Measurements from ENCODE around the gene HHIP. TPM values are rescaled to one million over a fixed set of nuclear protein-coding genes. Genes with fewer than 3 reads are reported as not detected.

Gene HHIP
- total RNA-seq, 2 donors from 2014 or later = 0.82 to 7.2 TPM

DNA sequence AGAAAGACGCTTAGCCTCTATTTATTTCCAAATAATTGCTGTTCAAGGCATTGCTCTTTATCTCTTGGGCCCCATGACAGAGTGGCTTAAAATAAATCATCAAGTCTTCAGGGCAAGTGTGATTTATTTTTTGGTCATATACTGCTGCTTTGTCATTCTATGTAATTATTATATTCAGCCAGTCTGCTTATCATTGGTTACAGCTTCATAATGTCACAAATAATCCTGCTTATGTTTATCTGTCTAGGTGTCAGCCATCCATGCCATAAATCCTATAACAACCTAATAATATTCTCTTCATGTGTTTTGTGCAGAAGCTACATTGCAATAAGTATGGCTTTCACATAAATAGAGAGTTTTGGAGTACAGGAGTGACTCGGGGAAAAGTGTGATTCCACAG lies 41.0 kb downstream of the HHIP start:
- 80% methylated on average over 2 of the region's 2 CpGs for WGBS
- Histone ChIP-seq H3K36me3 (no peaks in the 10 kb centered on the region), H3K27me3 (replicated peaks; ENCODE audit: insufficient read depth) (no peaks in the 10 kb centered on the region), H3K4me3 (no peak overlapping the region), H3K9me3 (no peaks in the 10 kb centered on the region), H3K27ac (no peak overlapping the region), H3K4me1 (replicated peaks) (no peaks in the 10 kb centered on the region)
- DNase-seq (ENCODE audit: low spot score) = no peak
- TF ChIP-seq POLR2AphosphoS5 (IDR thresholded peaks at IDR 0.05) (no peak), POLR2A (IDR thresholded peaks at IDR 0.05) (no peak)
- TF ChIP-seq, protein P1, sequence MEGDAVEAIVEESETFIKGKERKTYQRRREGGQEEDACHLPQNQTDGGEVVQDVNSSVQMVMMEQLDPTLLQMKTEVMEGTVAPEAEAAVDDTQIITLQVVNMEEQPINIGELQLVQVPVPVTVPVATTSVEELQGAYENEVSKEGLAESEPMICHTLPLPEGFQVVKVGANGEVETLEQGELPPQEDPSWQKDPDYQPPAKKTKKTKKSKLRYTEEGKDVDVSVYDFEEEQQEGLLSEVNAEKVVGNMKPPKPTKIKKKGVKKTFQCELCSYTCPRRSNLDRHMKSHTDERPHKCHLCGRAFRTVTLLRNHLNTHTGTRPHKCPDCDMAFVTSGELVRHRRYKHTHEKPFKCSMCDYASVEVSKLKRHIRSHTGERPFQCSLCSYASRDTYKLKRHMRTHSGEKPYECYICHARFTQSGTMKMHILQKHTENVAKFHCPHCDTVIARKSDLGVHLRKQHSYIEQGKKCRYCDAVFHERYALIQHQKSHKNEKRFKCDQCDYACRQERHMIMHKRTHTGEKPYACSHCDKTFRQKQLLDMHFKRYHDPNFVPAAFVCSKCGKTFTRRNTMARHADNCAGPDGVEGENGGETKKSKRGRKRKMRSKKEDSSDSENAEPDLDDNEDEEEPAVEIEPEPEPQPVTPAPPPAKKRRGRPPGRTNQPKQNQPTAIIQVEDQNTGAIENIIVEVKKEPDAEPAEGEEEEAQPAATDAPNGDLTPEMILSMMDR (IDR thresholded peaks at IDR 0.05) = no peak
- intact Hi-C loops (cut with DNase I) = no loop called here

DNA sequence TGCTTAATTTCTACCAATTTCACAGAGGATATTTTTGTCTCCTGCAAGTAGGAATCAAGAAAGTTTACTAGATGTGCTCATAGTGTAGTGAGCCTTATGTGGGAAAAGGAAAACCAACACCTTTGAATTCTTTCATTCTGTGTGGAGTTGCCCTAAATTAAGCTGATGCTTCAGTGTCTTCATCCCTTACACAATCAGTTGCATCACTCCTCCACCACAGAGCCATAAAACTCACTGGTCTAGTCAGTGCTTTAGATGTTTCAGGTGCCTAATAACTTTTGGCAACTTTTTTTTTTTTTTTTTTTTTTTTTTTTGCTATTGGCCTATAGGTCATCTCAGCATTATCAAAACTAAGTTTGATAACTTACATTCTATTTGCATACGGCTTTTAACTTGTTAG lies 41.5 kb downstream of the HHIP start:
- no peak overlapping the region for H3K4me3 ChIP-seq
- TF ChIP-seq, protein P1 (IDR thresholded peaks at IDR 0.05) = no peak
- TF ChIP-seq POLR2A (IDR thresholded peaks at IDR 0.05) (no peak), POLR2AphosphoS5 (IDR thresholded peaks at IDR 0.05) (no peak)
- DNase-seq (ENCODE audit: low spot score) = no peak
- 97% methylated on average over 1 of the region's 1 CpG for WGBS
- H3K36me3 ChIP-seq = no peaks in the 10 kb centered on the region
- intact Hi-C loops (cut with DNase I) = no loop called here
- no peak overlapping the region for H3K27ac ChIP-seq
- no peaks in the 10 kb centered on the region for H3K4me1 ChIP-seq (replicated peaks)
- no peaks in the 10 kb centered on the region for H3K9me3 ChIP-seq
- H3K27me3 ChIP-seq (replicated peaks; ENCODE audit: insufficient read depth) = no peaks in the 10 kb centered on the region

DNA sequence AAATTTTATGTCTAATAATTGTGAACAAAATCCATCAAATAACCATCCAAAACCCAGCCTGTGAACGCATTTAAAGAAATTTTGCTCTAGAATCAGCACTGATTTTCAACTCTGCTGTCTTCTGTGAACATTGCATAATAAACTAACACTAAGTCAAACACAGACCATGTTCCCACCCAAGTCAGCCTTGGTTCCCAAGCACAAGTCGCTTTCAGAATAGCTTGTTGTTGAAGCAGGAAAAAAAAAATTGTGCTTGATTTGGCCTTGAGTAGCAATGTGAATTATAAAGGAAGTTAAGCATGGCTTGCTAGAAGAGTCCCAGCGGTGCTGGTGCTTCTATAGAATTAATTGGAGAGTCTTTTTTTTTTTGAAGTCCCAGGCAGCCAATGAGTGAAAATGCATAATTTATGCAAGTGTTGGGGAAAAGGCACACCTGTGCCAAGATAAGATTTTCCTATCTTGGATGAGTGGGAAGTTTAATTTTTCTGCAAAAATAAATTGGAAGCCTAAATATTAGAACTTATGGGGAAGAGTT lies 42.1 kb downstream of the HHIP start:
- intact Hi-C loops (cut with DNase I) = no loop called here
- 88% methylated on average over 3 of the region's 3 CpGs for WGBS
- no peak for DNase-seq (ENCODE audit: low spot score)
- no peaks in the 10 kb centered on the region for H3K4me1 ChIP-seq (replicated peaks)
- no peak overlapping the region for H3K27ac ChIP-seq
- H3K27me3 ChIP-seq (replicated peaks; ENCODE audit: insufficient read depth) = no peaks in the 10 kb centered on the region
- no peaks in the 10 kb centered on the region for H3K9me3 ChIP-seq
- no peak overlapping the region for H3K4me3 ChIP-seq
- TF ChIP-seq POLR2AphosphoS5 (IDR thresholded peaks at IDR 0.05) (no peak), POLR2A (IDR thresholded peaks at IDR 0.05) (no peak)
- TF ChIP-seq, protein P1 (IDR thresholded peaks at IDR 0.05) = no peak
- H3K36me3 ChIP-seq = no peaks in the 10 kb centered on the region

DNA sequence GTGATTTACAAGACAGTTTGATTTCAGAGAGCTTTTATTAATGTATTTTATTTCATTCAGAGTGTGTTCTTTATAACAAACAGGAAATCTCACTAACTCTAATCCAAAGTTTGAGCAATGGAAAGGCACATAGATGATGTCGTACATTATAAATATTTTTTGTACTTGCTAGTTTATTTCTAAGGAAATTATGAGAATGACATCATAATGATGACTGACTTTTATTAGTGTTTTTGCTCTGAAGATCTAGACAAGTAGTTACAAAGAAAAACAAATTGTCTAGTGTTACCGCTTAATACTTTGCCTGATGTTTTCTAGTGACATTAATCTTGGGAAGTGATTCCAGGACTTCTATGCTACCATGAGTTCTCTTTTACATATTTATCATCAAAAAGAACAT lies 43.2 kb downstream of the HHIP start:
- no peaks in the 10 kb centered on the region for H3K9me3 ChIP-seq
- DNase-seq (ENCODE audit: low spot score) = no peak
- H3K4me3 ChIP-seq = no peak overlapping the region
- no peaks in the 10 kb centered on the region for H3K36me3 ChIP-seq
- intact Hi-C loops (cut with DNase I) = no loop called here
- TF ChIP-seq, protein P1 (IDR thresholded peaks at IDR 0.05) = no peak
- TF ChIP-seq POLR2AphosphoS5 (IDR thresholded peaks at IDR 0.05) (no peak), POLR2A (IDR thresholded peaks at IDR 0.05) (no peak)
- H3K4me1 ChIP-seq (replicated peaks) = no peaks in the 10 kb centered on the region
- no peak overlapping the region for H3K27ac ChIP-seq
- H3K27me3 ChIP-seq (replicated peaks; ENCODE audit: insufficient read depth) = no peaks in the 10 kb centered on the region
- WGBS = 37% methylated on average over 2 of the region's 2 CpGs

DNA sequence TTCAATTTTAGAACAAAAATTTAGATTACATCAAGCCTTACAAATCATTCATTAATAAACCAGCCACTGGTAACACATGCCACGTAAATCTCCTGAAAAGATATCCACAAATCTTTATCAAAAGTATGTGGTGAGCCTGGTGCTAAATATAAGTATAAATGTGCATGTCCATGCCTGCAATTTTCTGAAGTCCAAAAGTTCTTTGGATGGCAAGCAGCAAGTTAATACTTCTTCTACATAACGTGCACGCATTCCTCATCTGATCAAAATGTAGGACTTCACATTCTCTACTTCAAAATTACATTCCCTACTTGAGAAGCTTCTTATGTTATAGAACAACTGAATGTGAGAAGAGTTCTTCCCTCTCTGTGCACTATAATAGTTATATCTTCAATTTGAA lies 49.8 kb downstream of the HHIP start:
- H3K27ac ChIP-seq = no peak overlapping the region
- WGBS = 68% methylated on average over 3 of the region's 3 CpGs
- no peaks in the 10 kb centered on the region for H3K36me3 ChIP-seq
- TF ChIP-seq, protein P1 (IDR thresholded peaks at IDR 0.05) = no peak
- TF ChIP-seq POLR2A (IDR thresholded peaks at IDR 0.05) (no peak), POLR2AphosphoS5 (IDR thresholded peaks at IDR 0.05) (no peak)
- no peak overlapping the region for H3K4me3 ChIP-seq
- DNase-seq (ENCODE audit: low spot score) = no peak
- H3K4me1 ChIP-seq (replicated peaks) = no peaks in the 10 kb centered on the region
- no peaks in the 10 kb centered on the region for H3K9me3 ChIP-seq
- no peaks in the 10 kb centered on the region for H3K27me3 ChIP-seq (replicated peaks; ENCODE audit: insufficient read depth)
- intact Hi-C loops (cut with DNase I) = no loop called here

Measured in prostate gland (tissue), 2 donors.